GM19372 (cell line): ENCODE results near the gene ERICH2.

Experiments
- ATAC-seq: cut with Tn5 transposase; IDR thresholded peaks from one replicate; pipeline ENCODE4 v1.9.1; 2021; ENCODE audit warnings: mild to moderate bottlenecking, low read depth, moderate library complexity; ENCODE audit not compliant: unreplicated experiment

Gene ERICH2

GRCh38 chr2:170761572-170761971, 8.6 kb upstream of the ERICH2 start:
- ATAC-seq, result no peak

- no peak for ATAC-seq
Observed at GRCh38 chr2:170762760-170763159, 7.4 kb upstream of the ERICH2 start.

GRCh38 chr2:170763232-170763631, 6.9 kb upstream of the ERICH2 start:
- ATAC-seq, result no peak

- ATAC-seq, result no peak
Observed at GRCh38 chr2:170764880-170765261, 5.3 kb upstream of the ERICH2 start.

GRCh38 chr2:170766693-170767092, 3.5 kb upstream of the ERICH2 start:
- ATAC-seq, result no peak

GRCh38 chr2:170770606-170771420, 635 bp downstream of the ERICH2 start:
- ATAC-seq, result peak; percentile 82

GRCh38 chr2:170771421-170771937, 1.3 kb downstream of the ERICH2 start:
- no peak for ATAC-seq

GRCh38 chr2:170772295-170772694, 2.1 kb downstream of the ERICH2 start:
- no peak for ATAC-seq

GRCh38 chr2:170774074-170774473, 3.9 kb downstream of the ERICH2 start:
- ATAC-seq, result no peak

GRCh38 chr2:170778900-170779299, 8.7 kb downstream of the ERICH2 start:
- ATAC-seq, result no peak

GRCh38 chr2:170779304-170779703, 9.1 kb downstream of the ERICH2 start:
- ATAC-seq, result no peak

- no peak for ATAC-seq
Observed at GRCh38 chr2:170782673-170783072, 12.5 kb downstream of the ERICH2 start.

GRCh38 chr2:170783549-170783948, 13.4 kb downstream of the ERICH2 start:
- no peak for ATAC-seq

GRCh38 chr2:170798996-170799395, 28.8 kb downstream of the ERICH2 start:
- no peak for ATAC-seq

GRCh38 chr2:170806548-170806947, 36.4 kb downstream of the ERICH2 start:
- no peak for ATAC-seq

- ATAC-seq, result no peak
Observed at GRCh38 chr2:170812710-170813600, 42.8 kb downstream of the ERICH2 start.

- no peak for ATAC-seq
Observed at GRCh38 chr2:170813611-170814532, 43.7 kb downstream of the ERICH2 start.

GRCh38 chr2:170814533-170815230, 44.5 kb downstream of the ERICH2 start:
- ATAC-seq, result no peak

- no peak for ATAC-seq
Observed at GRCh38 chr2:170815311-170815710, 45.1 kb downstream of the ERICH2 start.
